SKM-1 treated with dmso at 0.1 percent for 144 hours (cell line): ENCODE measurements around the gene GPR55.

ENCODE experiments used
- DNase-seq: peaks from one replicate; lab custom pipeline; 2025; ENCODE audit not compliant: unreplicated experiment; lab: John Stamatoyannopoulos, UW

GPR55 gene

DNA sequence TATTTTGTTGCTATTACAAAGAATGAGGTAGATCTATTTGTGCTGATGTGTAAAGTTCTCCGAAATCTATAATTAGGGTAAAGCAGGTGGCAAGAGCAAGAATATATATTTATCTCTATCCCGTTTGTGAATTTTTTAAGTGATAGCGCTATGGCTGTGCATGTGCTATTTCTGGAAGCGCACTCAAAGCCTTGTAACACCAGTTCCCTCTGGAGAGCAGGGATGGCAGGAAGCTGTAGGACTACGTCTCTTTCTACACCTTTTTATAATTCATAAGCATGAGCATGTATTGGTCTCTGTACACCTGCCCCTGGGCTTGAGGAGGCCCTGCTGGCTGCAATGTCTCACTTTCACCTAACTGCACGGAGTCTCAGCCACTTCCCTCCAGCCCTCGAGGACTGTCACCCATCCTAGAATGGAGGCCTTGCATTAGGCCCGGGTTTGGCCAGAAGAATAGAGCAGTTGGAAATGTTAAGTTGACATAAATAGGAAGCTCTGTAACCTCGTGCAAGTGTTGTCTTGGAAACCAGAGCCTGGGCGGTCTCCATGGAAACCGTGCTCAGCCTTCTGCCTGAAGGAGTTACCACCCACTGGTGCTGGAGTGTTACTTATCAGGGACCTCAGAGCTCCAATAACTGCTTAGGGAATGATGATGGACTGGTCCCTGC, 39.4 kb downstream of the GPR55 start:
- DNase-seq: no peak

DNA sequence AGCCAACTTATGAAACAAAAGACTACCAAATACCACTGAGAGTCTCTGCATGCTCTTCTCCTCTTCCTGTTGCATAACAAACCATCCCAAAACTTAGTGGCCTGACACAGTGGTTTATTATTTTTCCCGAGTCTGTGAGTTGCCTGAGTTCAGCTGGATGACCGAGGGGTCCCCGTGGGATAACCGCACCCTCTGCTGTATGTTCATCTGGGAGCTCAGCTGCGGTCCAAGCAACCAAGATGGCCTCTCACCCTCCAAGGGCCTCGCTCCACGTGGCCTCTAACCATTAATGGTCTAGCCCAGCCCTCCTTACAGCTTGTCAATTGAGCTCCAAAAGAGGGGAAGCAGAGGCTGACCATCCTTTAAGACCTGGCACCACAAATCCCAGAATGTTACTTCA, 43.2 kb downstream of the GPR55 start:
- no peak for DNase-seq

DNA sequence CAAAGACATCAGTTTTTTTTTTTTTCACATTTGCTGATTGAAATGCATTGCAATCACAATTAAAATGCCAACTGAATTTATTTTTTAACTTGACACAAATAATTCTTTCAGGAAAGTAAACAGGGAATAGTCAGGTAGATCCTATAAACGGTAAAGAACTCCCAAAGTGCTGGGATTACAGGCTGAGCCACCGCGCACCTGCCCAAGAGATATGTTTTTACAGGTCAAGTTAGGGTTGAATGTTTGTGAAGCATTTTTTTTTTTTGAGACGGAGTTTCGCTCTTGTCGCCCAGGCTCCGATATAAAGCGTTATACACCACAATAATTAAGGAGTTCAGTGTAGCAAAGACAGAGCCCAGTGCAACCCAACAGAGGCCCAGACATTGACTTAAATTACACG, 45.2 kb downstream of the GPR55 start:
- no peak for DNase-seq

DNA sequence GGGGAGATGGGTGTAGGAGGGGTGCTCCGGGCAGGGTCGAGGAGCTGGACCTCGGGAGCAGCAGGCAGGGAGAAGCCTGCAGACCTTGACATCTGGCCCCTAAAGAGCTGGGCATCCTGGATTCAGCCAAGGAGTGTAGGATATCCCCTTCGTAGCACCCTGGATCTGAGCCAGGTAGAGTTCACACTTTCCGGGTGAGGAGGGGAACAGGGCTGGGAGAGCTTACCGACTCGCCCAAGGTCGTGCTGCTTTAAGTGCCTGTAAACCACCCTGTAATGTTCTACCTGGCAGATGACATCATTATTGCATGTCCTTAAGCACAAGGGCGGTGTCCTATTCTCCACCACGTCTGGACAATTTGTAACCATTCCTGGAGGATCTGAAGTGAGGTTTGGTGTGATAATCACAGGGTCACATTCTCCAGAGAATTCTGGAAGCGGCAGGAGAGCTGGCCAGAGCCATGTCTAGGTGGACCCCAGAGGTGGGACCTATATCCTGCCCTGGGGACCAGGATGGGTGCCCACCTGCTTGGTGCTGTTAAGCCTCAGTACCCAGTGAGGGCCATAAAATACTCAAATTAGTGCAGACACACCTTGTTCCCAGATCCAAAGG, 45.7 kb downstream of the GPR55 start:
- DNase-seq: no peak

DNA sequence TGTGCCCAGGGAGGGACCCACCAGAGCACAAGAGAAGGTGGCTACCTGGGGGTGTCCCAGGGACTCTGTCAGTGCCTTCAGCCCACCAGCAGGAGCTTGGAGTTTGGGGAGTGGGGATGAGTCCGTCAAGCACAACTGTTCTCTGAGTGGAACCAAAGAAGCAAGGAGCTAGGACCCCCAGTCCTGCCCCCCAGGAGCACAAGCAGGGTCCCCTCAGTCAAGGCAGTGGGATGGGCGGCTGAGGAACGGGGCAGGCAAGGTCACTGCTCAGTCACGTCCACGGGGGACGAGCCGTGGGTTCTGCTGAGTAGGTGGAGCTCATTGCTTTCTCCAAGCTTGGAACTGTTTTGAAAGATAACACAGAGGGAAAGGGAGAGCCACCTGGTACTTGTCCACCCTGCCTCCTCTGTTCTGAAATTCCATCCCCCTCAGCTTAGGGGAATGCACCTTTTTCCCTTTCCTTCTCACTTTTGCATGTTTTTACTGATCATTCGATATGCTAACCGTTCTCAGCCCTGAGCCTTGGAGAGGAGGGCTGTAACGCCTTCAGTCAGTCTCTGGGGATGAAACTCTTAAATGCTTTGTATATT, 46.3 kb downstream of the GPR55 start:
- no peak for DNase-seq

DNA sequence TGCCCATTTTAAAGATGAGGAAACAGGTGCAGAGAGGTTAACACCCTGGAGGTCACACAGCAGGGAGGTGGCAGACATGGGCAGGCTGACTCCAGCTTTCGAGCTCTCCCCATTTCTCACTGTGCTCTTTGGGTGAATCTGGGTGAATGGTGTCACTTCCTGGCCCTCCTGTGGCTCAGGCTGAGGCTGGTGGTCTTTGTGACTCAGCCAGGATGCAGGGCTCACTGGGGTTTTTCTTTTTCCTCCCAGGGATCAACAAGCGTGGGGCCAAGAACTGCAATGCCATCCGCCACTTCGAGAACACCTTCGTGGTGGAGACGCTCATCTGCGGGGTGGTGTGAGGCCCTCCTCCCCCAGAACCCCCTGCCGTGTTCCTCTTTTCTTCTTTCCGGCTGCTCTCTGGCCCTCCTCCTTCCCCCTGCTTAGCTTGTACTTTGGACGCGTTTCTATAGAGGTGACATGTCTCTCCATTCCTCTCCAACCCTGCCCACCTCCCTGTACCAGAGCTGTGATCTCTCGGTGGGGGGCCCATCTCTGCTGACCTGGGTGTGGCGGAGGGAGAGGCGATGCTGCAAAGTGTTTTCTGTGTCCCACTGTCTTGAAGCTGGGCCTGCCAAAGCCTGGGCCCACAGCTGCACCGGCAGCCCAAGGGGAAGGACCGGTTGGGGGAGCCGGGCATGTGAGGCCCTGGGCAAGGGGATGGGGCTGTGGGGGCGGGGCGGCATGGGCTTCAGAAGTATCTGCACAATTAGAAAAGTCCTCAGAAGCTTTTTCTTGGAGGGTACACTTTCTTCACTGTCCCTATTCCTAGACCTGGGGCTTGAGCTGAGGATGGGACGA, 47.1 kb downstream of the GPR55 start:
- peak; percentile 7 for DNase-seq

DNA sequence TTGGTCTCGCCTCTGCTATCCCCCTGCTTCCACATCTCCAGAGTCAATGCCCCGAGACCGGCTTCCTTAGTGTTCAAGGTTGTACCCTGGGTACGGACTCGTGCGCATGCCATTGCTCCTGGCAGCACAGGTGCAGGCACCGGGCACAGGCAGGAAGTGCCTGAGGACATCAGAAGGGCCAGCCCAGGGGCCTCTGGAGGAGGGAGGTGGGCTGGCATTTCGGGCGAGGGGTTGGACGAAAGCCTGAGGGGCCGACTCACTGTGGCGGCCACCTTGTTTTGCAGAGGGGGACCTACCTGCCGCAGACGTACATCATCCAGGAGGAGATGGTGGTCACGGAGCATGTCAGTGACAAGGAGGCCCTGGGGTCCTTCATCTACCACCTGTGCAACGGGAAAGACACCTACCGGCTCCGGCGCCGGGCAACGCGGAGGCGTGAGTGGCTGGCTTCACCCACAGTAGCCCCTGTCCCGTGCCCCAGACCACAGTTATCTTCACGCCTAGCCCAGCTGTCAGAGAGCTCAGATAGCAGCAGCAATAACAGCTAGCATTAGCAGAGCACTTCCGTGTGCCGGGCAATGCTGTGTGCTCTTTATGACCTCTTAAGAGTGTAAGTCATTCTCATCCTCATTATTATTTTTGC, 47.8 kb downstream of the GPR55 start:
- DNase-seq: no peak

DNA sequence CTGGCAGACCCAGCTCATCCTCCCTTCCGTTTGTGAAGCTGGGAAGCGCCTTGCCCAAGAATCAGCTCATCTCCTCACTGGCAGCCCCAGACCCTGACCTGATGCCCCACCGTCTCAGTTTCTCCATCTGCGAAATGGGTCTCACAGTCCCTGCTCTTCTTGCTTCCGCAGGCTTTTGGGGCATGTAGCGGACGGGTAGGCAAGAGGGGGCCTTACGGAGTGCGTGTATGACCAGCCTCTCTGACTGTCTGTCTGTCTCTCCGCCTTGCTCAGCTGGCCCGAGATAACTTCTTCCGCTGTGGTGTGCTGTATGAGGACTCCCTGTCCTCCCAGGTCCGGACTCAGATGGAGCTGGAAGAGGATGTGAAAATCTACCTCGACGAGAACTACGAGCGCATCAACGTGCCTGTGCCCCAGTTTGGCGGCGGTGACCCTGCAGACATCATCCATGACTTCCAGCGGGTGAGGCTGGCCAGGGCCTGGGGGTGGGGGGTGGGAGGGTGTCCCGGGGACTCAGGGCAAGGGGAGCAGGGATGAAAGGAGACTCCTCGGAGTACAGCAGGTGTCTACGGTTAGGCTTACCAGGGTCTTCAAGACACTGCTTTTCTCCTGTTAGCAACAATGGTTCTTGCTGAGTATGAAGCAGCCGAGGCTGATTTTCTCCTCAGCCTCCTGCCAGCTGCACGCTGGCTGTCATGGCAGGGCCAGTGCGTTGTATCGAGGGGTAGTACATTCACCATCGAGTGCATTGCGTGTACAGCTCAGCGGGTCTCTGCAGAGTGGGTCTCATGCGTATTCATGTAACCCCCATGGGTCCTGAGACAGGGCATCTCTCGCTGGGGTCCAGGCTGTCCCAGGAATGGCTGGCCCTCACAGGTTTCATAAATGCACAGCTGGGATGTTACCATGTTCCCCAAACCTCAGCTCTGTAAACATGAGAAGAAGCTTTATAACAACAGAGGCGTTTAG, 49.4 kb downstream of the GPR55 start:
- no peak for DNase-seq

DNA sequence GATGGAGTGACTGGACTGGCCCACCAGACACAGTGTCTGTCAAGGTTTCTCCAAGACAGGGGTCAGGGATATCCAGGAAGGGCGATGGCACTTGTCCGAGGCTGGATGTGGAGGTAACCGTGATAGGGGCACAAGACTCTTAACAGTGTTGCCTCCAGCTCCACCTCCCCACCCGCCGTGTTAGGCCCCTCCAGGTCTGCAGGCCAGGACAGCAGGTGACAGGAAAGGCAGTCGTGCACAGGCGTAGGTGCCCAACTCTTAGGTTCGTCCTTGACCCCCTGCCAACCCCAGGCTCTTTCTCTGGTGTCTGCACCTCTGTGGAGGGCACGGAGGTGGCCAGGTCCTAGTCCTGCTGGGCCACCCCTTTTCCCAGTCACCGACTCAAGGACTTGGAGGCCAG, 50.2 kb downstream of the GPR55 start:
- no peak for DNase-seq

DNA sequence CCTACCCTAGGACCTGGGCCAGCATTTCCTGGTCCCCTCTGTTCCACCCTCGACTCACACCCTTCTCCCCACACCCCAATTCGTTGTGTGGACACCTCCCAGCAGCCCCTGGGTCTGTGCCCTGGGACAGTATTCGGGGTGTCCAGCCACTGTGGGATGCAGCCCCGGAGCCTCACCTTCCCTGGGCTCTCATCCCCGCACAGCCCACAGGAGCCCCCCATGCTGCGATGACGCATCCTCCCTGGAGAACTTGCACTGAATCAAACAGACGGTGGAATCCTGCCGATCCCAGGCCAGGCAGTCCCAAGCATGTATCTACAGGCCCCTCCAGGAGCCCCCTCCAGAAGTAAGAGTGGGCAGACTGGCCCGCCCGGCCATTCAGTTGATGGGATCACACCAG, 50.6 kb downstream of the GPR55 start:
- no peak for DNase-seq

DNA sequence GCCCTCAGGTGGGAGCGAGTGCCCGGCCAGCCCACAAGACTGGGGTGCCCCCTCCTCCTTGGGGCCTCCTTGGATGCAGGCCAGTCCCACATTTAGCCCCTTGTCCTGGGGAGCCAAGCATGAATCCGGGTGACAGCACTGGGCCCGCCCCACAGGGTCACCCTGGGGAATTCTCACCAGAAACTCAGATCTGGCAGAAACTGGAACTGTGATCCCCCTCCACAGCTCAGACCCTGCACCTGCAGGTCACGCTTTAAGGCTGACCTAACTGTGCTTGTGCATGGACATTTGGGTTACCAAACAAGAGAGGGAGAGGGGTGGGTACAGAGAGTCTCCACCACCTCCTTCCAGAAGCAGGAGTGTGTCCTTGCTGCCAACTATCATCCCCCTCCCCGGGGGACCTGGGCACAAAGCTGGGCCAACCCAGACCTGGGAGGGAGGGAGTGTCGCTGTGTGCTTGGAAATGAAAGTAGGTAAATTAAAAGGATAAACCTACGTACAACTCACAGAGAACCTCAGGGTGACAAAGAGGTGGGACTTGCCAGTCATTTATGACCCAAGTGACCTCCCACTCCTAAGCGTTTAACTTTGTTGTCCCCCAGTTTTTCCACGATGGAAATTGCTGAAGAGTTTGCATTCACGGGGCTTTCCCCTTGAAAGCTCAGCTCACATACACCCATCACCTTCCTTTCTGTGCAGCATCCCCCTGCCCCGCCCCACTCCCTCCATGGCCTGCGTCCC, 51.2 kb downstream of the GPR55 start:
- DNase-seq: no peak

DNA sequence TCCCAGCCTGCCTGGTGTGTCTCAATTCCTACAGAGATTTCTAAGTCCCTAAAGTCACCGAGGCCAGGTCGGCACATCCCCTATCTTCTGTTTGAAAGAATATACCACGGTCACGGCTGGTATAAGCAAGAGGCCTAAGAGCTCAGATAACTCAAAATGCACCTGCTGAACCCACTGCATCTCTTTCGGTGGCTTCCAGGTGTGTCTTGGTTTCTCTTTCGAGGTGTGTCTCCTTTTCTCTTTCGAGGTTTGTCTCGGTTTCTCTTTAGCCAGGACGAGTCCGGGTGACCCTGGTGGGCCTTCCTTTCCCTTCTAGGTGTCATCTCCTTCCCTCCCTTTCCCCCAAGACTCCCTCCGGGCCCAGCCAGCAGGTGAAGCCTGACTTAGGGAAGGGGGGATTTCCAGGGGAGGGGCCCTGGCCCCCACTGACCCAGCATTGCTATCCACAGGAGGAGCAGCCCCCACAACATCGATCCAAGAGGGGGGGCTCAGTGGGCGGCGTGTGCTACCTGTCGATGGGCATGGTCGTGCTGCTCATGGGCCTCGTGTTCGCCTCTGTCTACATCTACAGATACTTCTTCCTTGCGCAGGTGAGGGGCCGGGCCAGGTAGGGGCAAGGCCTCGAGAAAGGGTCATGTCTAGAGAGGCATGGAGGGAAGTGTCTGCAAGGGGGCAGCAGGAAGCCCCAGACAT, 51.9 kb downstream of the GPR55 start:
- no peak for DNase-seq

DNA sequence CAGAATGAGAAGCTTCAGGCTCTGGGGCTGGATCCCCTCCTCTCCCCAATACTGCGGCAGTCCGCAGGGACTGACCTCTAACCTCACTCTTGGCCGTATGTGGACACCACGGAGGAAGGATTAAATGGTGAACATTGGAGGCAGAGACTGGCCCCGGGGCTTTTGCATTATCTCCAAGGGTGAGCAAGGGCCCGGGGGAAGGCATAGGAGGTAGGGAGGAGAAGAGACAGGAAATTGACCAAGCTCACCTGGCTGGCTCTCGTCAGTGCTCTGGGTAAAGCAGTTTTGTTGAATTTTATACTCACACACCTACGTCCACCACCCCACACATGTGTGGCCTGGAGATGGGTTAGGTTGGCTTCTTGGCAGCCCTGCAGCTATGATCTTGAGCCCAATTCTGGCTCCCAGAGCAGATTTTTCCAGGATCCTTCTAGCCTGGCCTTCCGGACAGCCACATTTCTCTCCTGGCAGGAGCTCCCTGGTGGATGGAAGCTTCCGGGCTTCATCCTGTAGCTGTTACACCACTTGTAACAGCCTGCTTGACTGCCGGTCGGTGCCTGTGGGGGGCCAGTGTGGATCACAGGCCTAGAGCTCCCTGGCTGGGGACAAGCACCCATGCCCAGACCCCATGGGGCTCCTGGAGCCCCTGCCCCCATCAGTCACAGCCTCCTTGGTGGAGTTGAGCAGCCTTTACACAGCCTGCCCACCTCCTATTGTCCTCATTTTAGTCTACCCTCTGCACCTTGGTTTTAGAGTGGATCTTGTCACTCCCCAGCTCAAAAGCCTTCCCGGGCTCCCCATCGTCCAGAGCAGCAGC, 52.7 kb downstream of the GPR55 start:
- DNase-seq: no peak

DNA sequence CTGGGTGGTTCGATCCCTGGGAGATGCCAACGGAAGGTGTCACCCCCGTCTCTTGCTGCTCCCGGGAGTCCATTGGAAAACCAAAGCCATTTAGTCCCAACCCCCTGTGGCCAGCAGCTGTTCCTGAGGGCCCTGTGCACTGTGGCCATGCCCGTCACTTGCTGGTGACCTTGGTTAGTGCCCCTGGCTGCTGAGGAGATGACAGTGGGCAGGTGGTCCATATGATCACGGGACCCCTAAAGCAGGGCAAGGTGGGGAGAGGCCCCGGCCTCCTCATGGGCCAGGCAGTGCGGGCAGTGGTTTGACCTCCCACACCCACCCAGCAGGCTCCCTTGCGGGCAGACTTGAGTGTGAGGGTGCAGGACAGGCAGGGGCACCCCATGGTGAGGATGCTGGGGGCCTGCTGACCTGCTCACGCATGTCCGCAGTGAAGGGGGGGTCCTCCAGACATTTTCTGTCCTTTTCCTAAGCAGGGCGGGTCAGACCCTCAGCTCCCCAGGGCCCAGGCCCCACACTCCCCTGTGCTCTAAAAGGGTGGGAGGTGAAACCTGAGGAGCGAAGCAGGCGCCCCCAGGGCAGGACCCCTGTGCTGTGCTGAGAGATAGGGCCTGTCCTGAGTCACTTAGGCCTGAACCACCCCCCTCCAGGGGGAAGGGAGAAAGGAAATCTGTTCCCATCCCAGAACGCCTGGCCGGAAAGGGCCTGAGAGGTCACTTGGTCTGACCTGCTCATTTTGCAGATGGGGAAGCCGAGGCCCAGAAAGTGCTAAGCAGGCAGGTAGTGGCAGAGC, 53.5 kb downstream of the GPR55 start:
- DNase-seq: no peak

DNA sequence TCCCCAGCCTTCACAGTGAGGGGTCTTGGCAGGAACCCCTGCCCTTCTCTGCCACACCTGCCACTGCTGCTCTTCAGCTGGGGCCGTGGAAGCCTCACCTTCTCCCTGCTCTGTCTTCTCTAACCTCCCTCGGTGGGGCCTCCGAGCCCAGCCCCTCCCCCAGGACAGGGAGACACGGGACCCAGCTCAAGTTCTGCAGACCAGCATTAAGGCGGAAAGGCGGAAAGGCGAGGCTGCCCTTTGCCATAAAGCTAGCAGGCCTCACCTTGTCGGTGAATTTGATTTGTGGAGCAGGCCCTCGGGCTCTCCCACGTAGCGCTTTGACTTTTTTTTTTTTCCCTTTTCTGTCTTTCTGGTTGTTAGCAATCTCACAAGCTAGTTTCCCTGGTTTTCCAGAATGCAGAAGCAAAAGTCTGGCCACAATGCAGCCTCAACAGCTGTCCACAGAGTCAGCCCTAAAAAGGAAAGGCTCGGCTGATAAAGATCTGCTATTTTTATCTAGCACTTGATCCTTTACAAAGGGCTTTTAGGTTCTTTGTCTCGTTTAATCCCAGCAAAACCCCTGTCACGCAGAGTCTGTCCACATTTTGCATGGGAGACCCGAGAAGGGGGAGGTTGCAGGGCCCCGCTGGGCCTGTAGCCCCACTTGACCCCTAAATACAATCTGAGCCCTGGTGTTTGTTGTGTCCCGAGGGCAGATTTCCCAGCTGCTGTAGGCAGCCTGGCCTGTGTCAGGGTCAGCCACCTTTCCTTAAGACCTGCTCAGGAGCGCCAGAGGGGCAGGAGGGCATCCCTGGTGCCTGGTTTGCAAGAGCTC, 54.3 kb downstream of the GPR55 start:
- DNase-seq: peak; percentile 19

DNA sequence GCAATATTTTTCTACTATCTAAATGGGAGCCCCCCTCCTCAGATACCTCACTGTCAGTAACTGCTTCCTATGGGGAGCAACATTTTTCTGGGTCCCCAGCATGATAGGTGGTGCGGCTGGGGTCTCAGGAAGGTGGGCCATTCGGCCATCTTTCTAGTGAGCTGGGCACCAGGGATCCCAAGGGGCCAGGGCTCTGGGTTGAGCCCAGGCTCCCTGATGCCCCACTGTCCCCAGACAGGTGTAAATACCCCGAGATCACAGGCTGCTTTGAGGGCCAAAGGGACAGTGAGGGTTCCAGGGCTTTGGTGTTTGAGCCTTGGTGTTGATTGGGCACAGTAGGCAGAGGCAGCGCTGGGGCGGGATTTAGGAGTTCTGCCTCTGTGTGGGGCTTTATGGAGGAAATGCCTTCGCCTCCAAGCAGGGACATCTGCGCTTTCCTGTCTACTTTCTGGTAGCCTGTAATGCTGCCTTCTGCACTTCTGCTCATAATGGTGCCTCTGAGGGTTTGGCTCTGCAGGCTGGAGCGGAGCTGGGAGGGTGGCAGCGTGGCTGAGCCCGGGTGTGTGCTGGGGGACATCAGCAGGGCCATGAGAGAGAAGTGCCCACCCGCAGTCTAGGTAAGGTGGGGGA, 55.0 kb downstream of the GPR55 start:
- no peak for DNase-seq
